WTC11 (cell line): Measurements from ENCODE around the gene HERPUD2. TPM values are rescaled to one million over a fixed set of nuclear protein-coding genes. Genes with fewer than 3 reads are reported as not detected.

Experiments used
- ATAC-seq: fragments of 200-7000 bp; cut with Tn5 transposase; 2 replicates; pipeline ENCODE4 v1.10.0; 2021; ENCODE audit warnings: mild to moderate bottlenecking, moderate library complexity
- CTCF ChIA-PET: fragments of 300-600 bp; sonication (Branson Sonifier 250); formaldehyde crosslinking; loops from one replicate; lab custom pipeline; 2021; ENCODE audit warnings: antibody characterized with exemption; lab: Charles Lee
- POLR2A ChIA-PET: fragments of 350-600 bp; sonication (Branson Sonifier 250); formaldehyde crosslinking; loops from one replicate; lab custom pipeline; 2021; ENCODE audit warnings: antibody characterized with exemption; lab: Charles Lee
- DNase-seq: peaks from one replicate; pipeline ENCODE4 v3.0.0; 2021; ENCODE audit warnings: low spot score
- H3K27ac Mint-ChIP-seq: 2 replicates; pipeline ENCODE4 v1.8.0; 2021; ENCODE audit warnings: mixed read lengths
- H3K27me3 Mint-ChIP-seq: 2 replicates; pipeline ENCODE4 v1.8.0; 2021; ENCODE audit warnings: low read depth, mild to moderate bottlenecking, moderate library complexity, mixed read lengths
- H3K36me3 Mint-ChIP-seq: 2 replicates; pipeline ENCODE4 v1.8.0; 2021; ENCODE audit warnings: mixed read lengths
- H3K4me1 Mint-ChIP-seq: 2 replicates; pipeline ENCODE4 v1.8.0; 2022; ENCODE audit warnings: mixed read lengths
- H3K4me3 Mint-ChIP-seq: 2 replicates; pipeline ENCODE4 v1.8.0; 2021; ENCODE audit warnings: mild to moderate bottlenecking, moderate library complexity, mixed read lengths
- H3K9me3 Mint-ChIP-seq: 2 replicates; pipeline ENCODE4 v1.8.0; 2021; ENCODE audit warnings: mixed read lengths
- ATF1 ChIP-seq: sonication (generic); formaldehyde crosslinking; IDR thresholded peaks from 2 replicates; pipeline ENCODE4 v1.8.1; 2023; ENCODE audit warnings: mild to moderate bottlenecking, moderate library complexity, missing genetic modification reagents
- ETV6 ChIP-seq: sonication (generic); formaldehyde crosslinking; IDR thresholded peaks from 2 replicates; pipeline ENCODE4 v1.8.1; 2022; ENCODE audit warnings: mild to moderate bottlenecking, missing genetic modification reagents
- FOXP1 ChIP-seq: sonication (generic); formaldehyde crosslinking; IDR thresholded peaks from 2 replicates; pipeline ENCODE4 v1.8.0; 2022; ENCODE audit warnings: missing genetic modification reagents, mild to moderate bottlenecking, moderate library complexity, borderline replicate concordance
- GABPB1 ChIP-seq: sonication (generic); formaldehyde crosslinking; IDR thresholded peaks from 2 replicates; pipeline ENCODE4 v1.8.1; 2023; ENCODE audit warnings: mild to moderate bottlenecking, missing genetic modification reagents
- HMGA2 ChIP-seq: fragments of 250-450 bp; sonication (Bioruptor Pico); IDR thresholded peaks from 2 replicates; pipeline ENCODE4 v1.4.0; 2021; ENCODE audit warnings: mild to moderate bottlenecking, moderate library complexity
- NFATC4 ChIP-seq: fragments of 250-450 bp; sonication (Bioruptor Pico); IDR thresholded peaks from 2 replicates; pipeline ENCODE4 v1.9.0; 2021; ENCODE audit warnings: mild to moderate bottlenecking
- NR1H2 ChIP-seq: sonication (generic); formaldehyde crosslinking; IDR thresholded peaks from 2 replicates; pipeline ENCODE4 v1.9.0; 2021; ENCODE audit warnings: mild to moderate bottlenecking, moderate library complexity, missing genetic modification reagents
- PRRX2 ChIP-seq: fragments of 250-450 bp; sonication (Bioruptor Pico); IDR thresholded peaks from 2 replicates; pipeline ENCODE4 v1.8.0; 2021; ENCODE audit warnings: mild to moderate bottlenecking
- SP1 ChIP-seq: sonication (generic); formaldehyde crosslinking; conservative IDR thresholded peaks from 2 replicates; pipeline ENCODE4 v1.8.1; 2022; ENCODE audit warnings: missing genetic modification reagents
- USF2 ChIP-seq: sonication (generic); formaldehyde crosslinking; IDR thresholded peaks from 2 replicates; pipeline ENCODE4 v1.8.1; 2023; ENCODE audit warnings: mild to moderate bottlenecking, missing genetic modification reagents, moderate library complexity
- ZBTB21 ChIP-seq: sonication (generic); formaldehyde crosslinking; IDR thresholded peaks from 2 replicates; pipeline ENCODE4 v1.8.1; 2023; ENCODE audit warnings: mild to moderate bottlenecking, missing genetic modification reagents, borderline replicate concordance
- ZNF263 ChIP-seq: sonication (generic); formaldehyde crosslinking; IDR thresholded peaks from 2 replicates; pipeline ENCODE4 v1.8.1; 2022; ENCODE audit warnings: low read depth, mild to moderate bottlenecking, moderate library complexity, missing genetic modification reagents
- ZNF425 ChIP-seq: fragments of 250-450 bp; sonication (Bioruptor Pico); conservative IDR thresholded peaks from 2 replicates; pipeline ENCODE4 v1.9.0; 2021; ENCODE audit warnings: mild to moderate bottlenecking
- ZNF671 ChIP-seq: fragments of 250-450 bp; sonication (Bioruptor Pico); IDR thresholded peaks from 2 replicates; pipeline ENCODE4 v1.8.0; 2021; ENCODE audit warnings: mild to moderate bottlenecking
- total RNA-seq: library from RNA; stranded (reverse); gene quantifications from 3 replicates; pipeline ENCODE4 v1.2.3, GENCODE V29; 2021
- TF ChIP-seq, protein P1 (sequence below): fragments of 250-450 bp; sonication (Bioruptor Pico); IDR thresholded peaks from 2 replicates; pipeline ENCODE4 v1.9.0; 2021; ENCODE audit warnings: moderate library complexity, mild to moderate bottlenecking, inconsistent platforms, borderline replicate concordance
- TF ChIP-seq, protein P2 (sequence below): sonication (generic); formaldehyde crosslinking; IDR thresholded peaks from 2 replicates; pipeline ENCODE4 v1.8.0; 2023; ENCODE audit warnings: missing genetic modification reagents, mild to moderate bottlenecking, borderline replicate concordance
- TF ChIP-seq, protein P3 (sequence below): sonication (generic); formaldehyde crosslinking; IDR thresholded peaks from 2 replicates; pipeline ENCODE4 v1.8.0; 2022; ENCODE audit warnings: mild to moderate bottlenecking, missing genetic modification reagents

Gene HERPUD2
- total RNA-seq, 1 experiment from 2014 or later = 16.2 TPM

- no peak for TF ChIP-seq ZNF263
- TF ChIP-seq GABPB1 = no peak
- no peak for TF ChIP-seq SP1 (CRISPR knock-in tag)
- no peak for TF ChIP-seq NR1H2
- no peak for TF ChIP-seq ZBTB21 (CRISPR knock-in tag)
Observed at GRCh38 chr7:35645691-35646090, 49.2 kb downstream of the HERPUD2 start (continued).

GRCh38 chr7:35630024-35630972, 64.6 kb downstream of the HERPUD2 start:
- CTCF ChIA-PET = no interaction called here
- Mint-ChIP-seq H3K27me3 (no peaks in the 10 kb centered on the region), H3K36me3 (peaks cover 17% of the 10 kb centered on the region), H3K27ac (no peak overlapping the region), H3K9me3 (no peaks in the 10 kb centered on the region), H3K4me3 (no peak overlapping the region), H3K4me1 (peaks cover 13% of the 10 kb centered on the region)
- TF ChIP-seq SP1 (CRISPR knock-in tag) = no peak
- TF ChIP-seq ZNF671 (CRISPR knock-in tag) = no peak
- TF ChIP-seq, protein P1, sequence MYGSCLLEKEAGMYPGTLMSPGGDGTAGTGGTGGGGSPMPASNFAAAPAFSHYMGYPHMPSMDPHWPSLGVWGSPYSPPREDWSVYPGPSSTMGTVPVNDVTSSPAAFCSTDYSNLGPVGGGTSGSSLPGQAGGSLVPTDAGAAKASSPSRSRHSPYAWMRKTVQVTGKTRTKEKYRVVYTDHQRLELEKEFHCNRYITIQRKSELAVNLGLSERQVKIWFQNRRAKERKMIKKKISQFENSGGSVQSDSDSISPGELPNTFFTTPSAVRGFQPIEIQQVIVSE = no peak
- TF ChIP-seq, protein P2, sequence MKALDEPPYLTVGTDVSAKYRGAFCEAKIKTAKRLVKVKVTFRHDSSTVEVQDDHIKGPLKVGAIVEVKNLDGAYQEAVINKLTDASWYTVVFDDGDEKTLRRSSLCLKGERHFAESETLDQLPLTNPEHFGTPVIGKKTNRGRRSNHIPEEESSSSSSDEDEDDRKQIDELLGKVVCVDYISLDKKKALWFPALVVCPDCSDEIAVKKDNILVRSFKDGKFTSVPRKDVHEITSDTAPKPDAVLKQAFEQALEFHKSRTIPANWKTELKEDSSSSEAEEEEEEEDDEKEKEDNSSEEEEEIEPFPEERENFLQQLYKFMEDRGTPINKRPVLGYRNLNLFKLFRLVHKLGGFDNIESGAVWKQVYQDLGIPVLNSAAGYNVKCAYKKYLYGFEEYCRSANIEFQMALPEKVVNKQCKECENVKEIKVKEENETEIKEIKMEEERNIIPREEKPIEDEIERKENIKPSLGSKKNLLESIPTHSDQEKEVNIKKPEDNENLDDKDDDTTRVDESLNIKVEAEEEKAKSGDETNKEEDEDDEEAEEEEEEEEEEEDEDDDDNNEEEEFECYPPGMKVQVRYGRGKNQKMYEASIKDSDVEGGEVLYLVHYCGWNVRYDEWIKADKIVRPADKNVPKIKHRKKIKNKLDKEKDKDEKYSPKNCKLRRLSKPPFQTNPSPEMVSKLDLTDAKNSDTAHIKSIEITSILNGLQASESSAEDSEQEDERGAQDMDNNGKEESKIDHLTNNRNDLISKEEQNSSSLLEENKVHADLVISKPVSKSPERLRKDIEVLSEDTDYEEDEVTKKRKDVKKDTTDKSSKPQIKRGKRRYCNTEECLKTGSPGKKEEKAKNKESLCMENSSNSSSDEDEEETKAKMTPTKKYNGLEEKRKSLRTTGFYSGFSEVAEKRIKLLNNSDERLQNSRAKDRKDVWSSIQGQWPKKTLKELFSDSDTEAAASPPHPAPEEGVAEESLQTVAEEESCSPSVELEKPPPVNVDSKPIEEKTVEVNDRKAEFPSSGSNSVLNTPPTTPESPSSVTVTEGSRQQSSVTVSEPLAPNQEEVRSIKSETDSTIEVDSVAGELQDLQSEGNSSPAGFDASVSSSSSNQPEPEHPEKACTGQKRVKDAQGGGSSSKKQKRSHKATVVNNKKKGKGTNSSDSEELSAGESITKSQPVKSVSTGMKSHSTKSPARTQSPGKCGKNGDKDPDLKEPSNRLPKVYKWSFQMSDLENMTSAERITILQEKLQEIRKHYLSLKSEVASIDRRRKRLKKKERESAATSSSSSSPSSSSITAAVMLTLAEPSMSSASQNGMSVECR = no peak
- TF ChIP-seq ZNF425 (CRISPR knock-in tag) = no peak
- TF ChIP-seq, protein P3, sequence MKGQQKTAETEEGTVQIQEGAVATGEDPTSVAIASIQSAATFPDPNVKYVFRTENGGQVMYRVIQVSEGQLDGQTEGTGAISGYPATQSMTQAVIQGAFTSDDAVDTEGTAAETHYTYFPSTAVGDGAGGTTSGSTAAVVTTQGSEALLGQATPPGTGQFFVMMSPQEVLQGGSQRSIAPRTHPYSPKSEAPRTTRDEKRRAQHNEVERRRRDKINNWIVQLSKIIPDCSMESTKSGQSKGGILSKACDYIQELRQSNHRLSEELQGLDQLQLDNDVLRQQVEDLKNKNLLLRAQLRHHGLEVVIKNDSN = no peak
- TF ChIP-seq HMGA2 (CRISPR knock-in tag) = no peak
- TF ChIP-seq ATF1 (CRISPR knock-in tag) = no peak
- no peak for TF ChIP-seq ETV6 (CRISPR knock-in tag)
- TF ChIP-seq USF2 (CRISPR knock-in tag) = no peak
- no peak for TF ChIP-seq FOXP1 (CRISPR knock-in tag)
- no peak for TF ChIP-seq PRRX2
- TF ChIP-seq NFATC4 (CRISPR knock-in tag) = no peak
- DNase-seq (no peak), ATAC-seq (no peak)
- POLR2A ChIA-PET = no interaction called here
